SU-DHL-6 (cell line): Measurements from ENCODE around the gene HHAT.

Experiments used
- EZH2phosphoT487 ChIP-seq: fragments of 200-600 bp; sonication (generic), shearing (Covaris generic); conservative IDR thresholded peaks from 2 replicates; pipeline ENCODE4 v1.6.1; 2018; ENCODE audit warnings: mild to moderate bottlenecking, antibody characterized with exemption, low read length, moderate library complexity, mixed read lengths
- TF ChIP-seq, protein P1 (sequence below): fragments of 200-600 bp; sonication (generic); IDR thresholded peaks from one replicate; pipeline ENCODE4 v1.5.1; 2017; ENCODE audit warnings: antibody characterized with exemption, mild to moderate bottlenecking, low read length, moderate library complexity; ENCODE audit not compliant: insufficient read depth, poor library complexity, severe bottlenecking

GRCh38 chr1:210351496-210351895 lies 22.8 kb downstream of the HHAT start:
- TF ChIP-seq, protein P1, sequence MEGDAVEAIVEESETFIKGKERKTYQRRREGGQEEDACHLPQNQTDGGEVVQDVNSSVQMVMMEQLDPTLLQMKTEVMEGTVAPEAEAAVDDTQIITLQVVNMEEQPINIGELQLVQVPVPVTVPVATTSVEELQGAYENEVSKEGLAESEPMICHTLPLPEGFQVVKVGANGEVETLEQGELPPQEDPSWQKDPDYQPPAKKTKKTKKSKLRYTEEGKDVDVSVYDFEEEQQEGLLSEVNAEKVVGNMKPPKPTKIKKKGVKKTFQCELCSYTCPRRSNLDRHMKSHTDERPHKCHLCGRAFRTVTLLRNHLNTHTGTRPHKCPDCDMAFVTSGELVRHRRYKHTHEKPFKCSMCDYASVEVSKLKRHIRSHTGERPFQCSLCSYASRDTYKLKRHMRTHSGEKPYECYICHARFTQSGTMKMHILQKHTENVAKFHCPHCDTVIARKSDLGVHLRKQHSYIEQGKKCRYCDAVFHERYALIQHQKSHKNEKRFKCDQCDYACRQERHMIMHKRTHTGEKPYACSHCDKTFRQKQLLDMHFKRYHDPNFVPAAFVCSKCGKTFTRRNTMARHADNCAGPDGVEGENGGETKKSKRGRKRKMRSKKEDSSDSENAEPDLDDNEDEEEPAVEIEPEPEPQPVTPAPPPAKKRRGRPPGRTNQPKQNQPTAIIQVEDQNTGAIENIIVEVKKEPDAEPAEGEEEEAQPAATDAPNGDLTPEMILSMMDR = no peak
- TF ChIP-seq EZH2phosphoT487 = no peak
